Measurements from ENCODE around the gene WNT6. TPM values are rescaled to one million over a fixed set of nuclear protein-coding genes. Genes with fewer than 3 reads are reported as not detected.

The WNT6 gene
- total RNA-seq, 1 donor from 2014 or later: 0.89 TPM

- no peaks in the 10 kb centered on the region for H3K36me3 Mint-ChIP-seq (ENCODE audit: low read depth)
- peaks cover 6% of the 10 kb centered on the region for H3K4me1 Mint-ChIP-seq
- intact Hi-C loops (cut with micrococcal nuclease): loop anchor here (5.0 kb wide), 1 partner anchor 442 kb away; no protein-coding TSS in a partner anchor
- H3K27me3 Mint-ChIP-seq: peaks cover 64% of the 10 kb centered on the region
- H3K9me3 Mint-ChIP-seq: no peaks in the 10 kb centered on the region
- no peak for DNase-seq
- H3K4me3 Mint-ChIP-seq: no peak overlapping the region
- CTCF ChIA-PET: interaction anchor here (4.6 kb wide), 1 partner anchor 43 kb away, joined by 53 read pairs; no protein-coding TSS in a partner anchor
- POLR2A ChIA-PET: interaction anchor here (1.7 kb wide), 1 partner anchor 43 kb away, joined by 3 read pairs; no protein-coding TSS in a partner anchor
- no peak overlapping the region for H3K27ac Mint-ChIP-seq
- no peak for TF ChIP-seq CTCF (IDR thresholded peaks at IDR 0.05)
- ATAC-seq (ENCODE audit: low read depth): no peak
Measured at GRCh38 chr2:218854860-218855259, 4.7 kb upstream of the WNT6 start.

- TF ChIP-seq CTCF (IDR thresholded peaks at IDR 0.05): no peak
- DNase-seq (no peak), ATAC-seq (ENCODE audit: low read depth) (no peak)
- Mint-ChIP-seq H3K9me3 (no peaks in the 10 kb centered on the region), H3K36me3 (ENCODE audit: low read depth) (no peaks in the 10 kb centered on the region), H3K4me1 (peaks cover 12% of the 10 kb centered on the region), H3K27me3 (peaks cover 69% of the 10 kb centered on the region), H3K4me3 (no peak overlapping the region), H3K27ac (no peak overlapping the region)
- CTCF ChIA-PET: interaction anchor here (3.3 to 4.6 kb wide), 2 partner anchors 42 kb away, joined by 15 to 53 read pairs; no protein-coding TSS in a partner anchor
- intact Hi-C loops (cut with micrococcal nuclease): no loop called here
- POLR2A ChIA-PET: interaction anchor here (0.7 to 1.7 kb wide), 2 partner anchors 37 to 43 kb away, joined by 3 read pairs; no protein-coding TSS in a partner anchor
Measured at GRCh38 chr2:218855305-218856166, 4.1 kb upstream of the WNT6 start.

GRCh38 chr2:218856167-218856895, 3.3 kb upstream of the WNT6 start:
- peaks cover 69% of the 10 kb centered on the region for H3K27me3 Mint-ChIP-seq
- POLR2A ChIA-PET: interaction anchor here (0.7 to 1.7 kb wide), 2 partner anchors 36 to 42 kb away, joined by 3 read pairs; no protein-coding TSS in a partner anchor
- CTCF ChIA-PET: interaction anchor here (3.3 kb wide), 1 partner anchor 42 kb away, joined by 15 read pairs; no protein-coding TSS in a partner anchor
- H3K4me3 Mint-ChIP-seq: no peak overlapping the region
- no peaks in the 10 kb centered on the region for H3K9me3 Mint-ChIP-seq
- no peak for ATAC-seq (ENCODE audit: low read depth)
- no peak for DNase-seq
- H3K4me1 Mint-ChIP-seq: peaks cover 18% of the 10 kb centered on the region
- intact Hi-C loops (cut with micrococcal nuclease): no loop called here
- TF ChIP-seq CTCF (IDR thresholded peaks at IDR 0.05): no peak
- H3K27ac Mint-ChIP-seq: no peak overlapping the region
- no peaks in the 10 kb centered on the region for H3K36me3 Mint-ChIP-seq (ENCODE audit: low read depth)

GRCh38 chr2:218856896-218857243, 2.7 kb upstream of the WNT6 start:
- intact Hi-C loops (cut with micrococcal nuclease): no loop called here
- TF ChIP-seq CTCF (IDR thresholded peaks at IDR 0.05): no peak
- ChIA-PET CTCF (interaction anchor here (3.3 kb wide), 1 partner anchor 41 kb away, joined by 15 read pairs; no protein-coding TSS in a partner anchor), POLR2A (no interaction called here)
- H3K4me1 Mint-ChIP-seq: peaks cover 19% of the 10 kb centered on the region
- DNase-seq (no peak), ATAC-seq (ENCODE audit: low read depth) (no peak)
- no peaks in the 10 kb centered on the region for H3K9me3 Mint-ChIP-seq
- peaks cover 74% of the 10 kb centered on the region for H3K27me3 Mint-ChIP-seq
- H3K27ac Mint-ChIP-seq: no peak overlapping the region
- H3K4me3 Mint-ChIP-seq: no peak overlapping the region
- H3K36me3 Mint-ChIP-seq (ENCODE audit: low read depth): no peaks in the 10 kb centered on the region
